Activated naive CD8-positive, alpha-beta T cell (primary cell): ENCODE measurements around the gene EPB42.
"Not testable (repeated sequence)": the region's sequence is repeated elsewhere in the genome, so short reads cannot be mapped to it uniquely, and the experiment has no call there.

Experiments used
- H3K27ac Mint-ChIP-seq: one replicate; pipeline ENCODE4 v1.8.0; 2021; ENCODE audit warnings: mixed read lengths
- H3K27me3 Mint-ChIP-seq: one replicate; pipeline ENCODE4 v1.8.0; 2021; ENCODE audit warnings: mixed read lengths
- H3K36me3 Mint-ChIP-seq: one replicate; pipeline ENCODE4 v1.8.0; 2021; ENCODE audit warnings: mixed read lengths
- H3K4me1 Mint-ChIP-seq: one replicate; pipeline ENCODE4 v1.8.0; 2021; ENCODE audit warnings: low read depth, mixed read lengths
- H3K4me3 Mint-ChIP-seq: one replicate; pipeline ENCODE4 v1.8.0; 2021; ENCODE audit warnings: mild to moderate bottlenecking, mixed read lengths
- H3K9me3 Mint-ChIP-seq: one replicate; pipeline ENCODE4 v1.8.0; 2021; ENCODE audit warnings: low read depth, mixed read lengths

The EPB42 gene

DNA sequence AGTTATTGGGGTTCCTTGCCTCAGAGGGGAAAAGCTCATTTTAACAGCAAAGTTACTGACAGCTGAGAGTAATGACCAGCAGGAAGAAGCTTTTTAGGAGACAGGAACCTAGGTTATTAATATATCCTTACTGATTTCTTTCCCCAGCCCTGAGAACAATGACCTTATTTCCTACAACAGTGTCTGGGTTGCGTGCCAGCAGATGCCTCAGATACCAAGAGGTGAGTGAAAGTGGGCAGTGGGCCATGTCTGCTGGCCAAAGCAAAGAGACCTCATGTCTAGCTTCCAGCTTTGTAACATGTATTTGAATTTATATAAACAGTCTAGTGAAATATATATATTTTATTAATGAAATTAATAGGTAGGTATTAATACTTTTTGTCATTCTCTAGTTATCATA, 30.6 kb downstream of the EPB42 start:
- peaks cover 8% of the 10 kb centered on the region for H3K36me3 Mint-ChIP-seq

GRCh38 chr15:43189296-43189695, 31.5 kb downstream of the EPB42 start:
- peaks cover 28% of the 10 kb centered on the region for H3K4me1 Mint-ChIP-seq
- H3K9me3 Mint-ChIP-seq: no peaks in the 10 kb centered on the region
- no peak overlapping the region for H3K4me3 Mint-ChIP-seq

More for the DNA sequence above, 30.6 kb downstream of the EPB42 start:
- Mint-ChIP-seq H3K27me3 (no peaks in the 10 kb centered on the region), H3K9me3 (no peaks in the 10 kb centered on the region), H3K4me1 (peaks cover 28% of the 10 kb centered on the region), H3K4me3 (no peak overlapping the region), H3K27ac (no peak overlapping the region)

DNA sequence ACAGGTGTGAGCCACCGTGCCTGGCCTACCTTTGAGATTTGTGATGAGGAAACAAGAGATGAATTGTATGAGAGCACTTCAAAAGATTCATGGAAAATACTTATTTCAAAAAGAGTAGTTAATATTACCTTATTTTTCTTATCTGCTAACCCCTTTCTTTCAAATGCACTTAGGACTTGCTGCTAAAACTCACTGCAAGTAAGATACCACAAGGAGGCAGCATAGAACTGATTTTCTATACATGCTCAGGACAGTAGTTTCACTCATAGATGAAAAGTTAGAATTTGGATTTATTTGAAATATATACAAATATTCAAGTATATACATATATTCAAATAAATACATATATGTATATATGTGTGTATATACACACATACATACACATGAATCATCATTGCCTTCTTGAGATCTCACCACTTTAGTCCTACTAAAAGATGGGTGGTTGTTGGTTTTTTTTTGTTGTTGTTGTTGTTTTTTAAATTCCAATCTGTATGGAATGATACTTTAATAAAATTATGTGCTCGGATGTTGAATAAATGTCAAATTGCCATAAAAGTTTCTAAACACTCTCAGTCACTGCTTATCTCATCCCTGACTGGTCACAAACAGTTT, 33.2 kb downstream of the EPB42 start:
- H3K9me3 Mint-ChIP-seq: no peaks in the 10 kb centered on the region
- no peak overlapping the region for H3K27ac Mint-ChIP-seq
- H3K4me3 Mint-ChIP-seq: peak overlapping the region; percentile 80
- H3K4me1 Mint-ChIP-seq: peaks cover 30% of the 10 kb centered on the region
- H3K27me3 Mint-ChIP-seq: no peaks in the 10 kb centered on the region
- peaks cover 7% of the 10 kb centered on the region for H3K36me3 Mint-ChIP-seq

More at GRCh38 chr15:43189296-43189695, 31.5 kb downstream of the EPB42 start:
- peaks cover 7% of the 10 kb centered on the region for H3K36me3 Mint-ChIP-seq
- H3K27me3 Mint-ChIP-seq: no peaks in the 10 kb centered on the region
- peak overlapping the region; percentile 29 for H3K27ac Mint-ChIP-seq

GRCh38 chr15:43186003-43186353, 34.8 kb downstream of the EPB42 start:
- H3K36me3 Mint-ChIP-seq: peaks cover 7% of the 10 kb centered on the region
- peak overlapping the region; percentile 94 for H3K4me3 Mint-ChIP-seq
- H3K27ac Mint-ChIP-seq: peak overlapping the region; percentile 92
- no peaks in the 10 kb centered on the region for H3K9me3 Mint-ChIP-seq
- H3K27me3 Mint-ChIP-seq: no peaks in the 10 kb centered on the region
- H3K4me1 Mint-ChIP-seq: peaks cover 30% of the 10 kb centered on the region

GRCh38 chr15:43185157-43186002, 35.4 kb downstream of the EPB42 start, which contains the start of gene CCNDBP1:
TSS of gene CCNDBP1 (plus strand) at chr15:43185403. CDS start at chr15:43185499, 96 bp downstream.
- Mint-ChIP-seq H3K4me3 (peak within 1 kb of the TSS; percentile 94), H3K27me3 (no peaks in the 10 kb centered on the region), H3K4me1 (peaks cover 30% of the 10 kb centered on the region), H3K9me3 (no peaks in the 10 kb centered on the region), H3K36me3 (peaks cover 5% of the 10 kb centered on the region), H3K27ac (peak within 1 kb of the TSS; percentile 92)

- Mint-ChIP-seq H3K4me1 (peaks cover 29% of the 10 kb centered on the region), H3K27ac (peak overlapping the region; percentile 89), H3K9me3 (no peaks in the 10 kb centered on the region), H3K36me3 (peaks cover 4% of the 10 kb centered on the region), H3K27me3 (no peaks in the 10 kb centered on the region), H3K4me3 (peak overlapping the region; percentile 94)
Observed at GRCh38 chr15:43184407-43185124, 36.3 kb downstream of the EPB42 start.

DNA sequence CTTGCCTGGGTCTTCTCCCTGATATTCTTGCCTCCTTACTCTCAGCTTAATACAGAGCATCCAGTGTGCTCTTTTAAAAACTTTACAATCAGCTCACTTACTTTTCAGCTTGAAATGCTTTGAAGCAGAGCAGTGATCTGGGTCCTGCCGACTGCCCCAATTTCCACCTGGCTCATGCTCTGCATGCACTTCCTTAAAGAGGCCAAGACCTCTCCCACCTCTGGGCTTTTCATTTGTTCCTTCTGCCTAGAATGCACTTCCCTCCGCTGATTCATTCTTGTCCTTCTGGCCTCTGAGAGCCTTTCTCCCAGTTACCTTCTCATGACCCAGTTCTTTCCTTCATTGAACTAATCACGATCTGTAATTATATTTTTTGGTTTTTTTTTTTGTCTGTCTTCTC, 37.5 kb downstream of the EPB42 start:
- peak overlapping the region; percentile 56 for H3K27ac Mint-ChIP-seq
- no peaks in the 10 kb centered on the region for H3K9me3 Mint-ChIP-seq
- H3K27me3 Mint-ChIP-seq: no peaks in the 10 kb centered on the region
- no peak overlapping the region for H3K4me3 Mint-ChIP-seq
- no peaks in the 10 kb centered on the region for H3K36me3 Mint-ChIP-seq
- H3K4me1 Mint-ChIP-seq: peaks cover 21% of the 10 kb centered on the region

DNA sequence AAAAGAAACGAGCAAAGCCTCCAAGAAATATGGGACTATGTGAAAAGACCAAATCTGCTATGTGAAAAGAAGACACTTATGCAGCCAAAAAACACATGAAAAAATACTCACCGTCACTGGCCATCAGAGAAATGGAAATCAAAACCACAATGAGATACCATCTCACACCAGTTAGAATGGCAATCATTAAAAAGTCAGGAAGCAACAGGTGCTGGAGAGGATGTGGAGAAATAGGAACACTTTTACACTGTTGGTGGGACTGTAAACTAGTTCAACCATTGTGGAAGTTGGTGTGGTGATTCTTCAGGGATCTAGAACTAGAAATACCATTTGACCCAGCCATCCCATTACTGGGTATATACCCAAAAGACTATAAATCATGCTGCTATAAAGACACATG, 43.7 kb downstream of the EPB42 start:
- not testable (repeated sequence) for H3K4me3 Mint-ChIP-seq, H3K9me3 Mint-ChIP-seq, H3K27ac Mint-ChIP-seq, H3K4me1 Mint-ChIP-seq, H3K27me3 Mint-ChIP-seq
- H3K36me3 Mint-ChIP-seq: peaks cover 12% of the 10 kb centered on the region

GRCh38 chr15:43175656-43176309, 45.0 kb downstream of the EPB42 start:
- H3K9me3 Mint-ChIP-seq, H3K27me3 Mint-ChIP-seq, H3K4me1 Mint-ChIP-seq, H3K27ac Mint-ChIP-seq, H3K4me3 Mint-ChIP-seq: not testable (repeated sequence)
- peaks cover 12% of the 10 kb centered on the region for H3K36me3 Mint-ChIP-seq

GRCh38 chr15:43169888-43170287, 50.9 kb downstream of the EPB42 start:
- H3K4me1 Mint-ChIP-seq: no peaks in the 10 kb centered on the region
- no peaks in the 10 kb centered on the region for H3K9me3 Mint-ChIP-seq
- no peak overlapping the region for H3K4me3 Mint-ChIP-seq
- no peaks in the 10 kb centered on the region for H3K27me3 Mint-ChIP-seq
- H3K36me3 Mint-ChIP-seq: peaks cover 18% of the 10 kb centered on the region
- no peak overlapping the region for H3K27ac Mint-ChIP-seq

DNA sequence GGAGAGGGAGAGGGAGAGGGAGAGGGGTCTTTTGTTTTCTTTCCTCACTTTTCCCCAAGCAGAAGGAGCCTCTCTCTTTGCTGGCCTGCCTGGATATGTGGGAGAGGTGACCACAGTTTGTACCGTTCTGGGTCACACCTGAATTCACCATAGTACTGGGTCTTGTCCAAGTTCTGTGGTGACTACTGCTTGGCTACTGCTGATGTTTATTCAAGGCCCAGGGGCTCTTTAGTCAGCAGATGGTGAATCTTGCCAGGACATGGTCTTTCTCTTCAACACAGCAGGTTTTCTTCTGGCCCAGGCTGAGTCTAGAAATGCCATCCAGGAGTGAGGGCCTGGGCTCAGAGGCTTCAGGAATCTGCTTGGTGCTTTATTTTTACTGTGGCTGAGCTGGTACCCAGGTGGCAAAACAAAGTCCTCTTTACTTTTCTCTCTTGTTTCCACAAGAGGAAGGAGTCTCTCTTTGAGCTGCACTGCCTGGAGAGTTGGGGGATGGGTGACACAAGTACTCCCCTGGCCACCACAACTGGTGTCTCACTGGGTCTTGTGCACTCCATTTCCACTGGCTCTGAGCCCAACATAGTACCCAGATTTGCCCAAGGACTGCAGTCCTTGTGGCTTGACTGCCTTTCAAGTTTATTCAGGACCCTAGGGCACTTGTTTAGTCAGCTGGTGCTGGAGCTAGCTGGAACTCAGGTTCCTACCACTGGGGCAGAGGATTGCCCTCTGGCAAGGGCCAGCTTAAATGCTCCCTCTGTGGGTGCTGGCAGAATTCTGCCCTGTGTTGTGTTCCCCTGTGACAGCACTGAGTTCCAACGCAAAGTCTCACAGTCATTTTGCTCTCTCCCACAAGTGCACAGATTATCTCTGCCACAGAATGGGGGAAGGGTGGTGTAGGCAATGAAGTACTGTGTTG, 52.4 kb downstream of the EPB42 start:
- no peaks in the 10 kb centered on the region for H3K4me1 Mint-ChIP-seq
- no peaks in the 10 kb centered on the region for H3K9me3 Mint-ChIP-seq
- no peak overlapping the region for H3K4me3 Mint-ChIP-seq
- peaks cover 20% of the 10 kb centered on the region for H3K36me3 Mint-ChIP-seq
- no peaks in the 10 kb centered on the region for H3K27me3 Mint-ChIP-seq
- no peak overlapping the region for H3K27ac Mint-ChIP-seq

- peaks cover 15% of the 10 kb centered on the region for H3K36me3 Mint-ChIP-seq
- not testable (repeated sequence) for H3K4me1 Mint-ChIP-seq, H3K27me3 Mint-ChIP-seq, H3K27ac Mint-ChIP-seq, H3K4me3 Mint-ChIP-seq, H3K9me3 Mint-ChIP-seq
Observed at GRCh38 chr15:43167261-43167660, 53.6 kb downstream of the EPB42 start.

DNA sequence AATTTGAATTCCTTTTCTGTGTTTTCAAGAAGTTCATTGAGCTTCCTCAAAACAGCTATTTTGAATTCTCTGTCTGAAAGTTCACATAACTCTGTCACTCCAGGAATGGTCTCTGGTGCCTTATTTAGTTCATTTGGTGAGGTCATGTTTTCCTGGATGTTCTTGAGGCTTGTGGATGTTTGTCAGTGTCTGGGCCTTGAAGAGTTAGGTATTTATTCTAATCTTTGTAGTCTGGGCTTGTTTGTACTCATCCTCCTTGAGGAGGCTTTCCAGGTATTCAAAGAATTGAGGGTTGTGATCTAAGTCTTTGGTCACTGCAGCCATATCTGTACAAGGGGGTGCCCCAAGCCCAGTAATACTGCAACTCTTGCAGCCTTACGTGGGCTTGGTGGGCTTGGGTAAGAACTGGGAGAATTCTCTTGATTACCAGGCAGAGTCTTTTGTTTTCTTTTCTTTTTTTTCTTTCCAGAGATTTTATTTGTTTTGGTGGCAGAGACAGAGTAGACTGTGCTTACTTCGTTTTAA, 55.0 kb downstream of the EPB42 start:
- Mint-ChIP-seq H3K9me3 (no peaks in the 10 kb centered on the region), H3K27me3 (no peaks in the 10 kb centered on the region), H3K36me3 (peaks cover 15% of the 10 kb centered on the region), H3K4me3 (no peak overlapping the region), H3K27ac (no peak overlapping the region), H3K4me1 (no peaks in the 10 kb centered on the region)

DNA sequence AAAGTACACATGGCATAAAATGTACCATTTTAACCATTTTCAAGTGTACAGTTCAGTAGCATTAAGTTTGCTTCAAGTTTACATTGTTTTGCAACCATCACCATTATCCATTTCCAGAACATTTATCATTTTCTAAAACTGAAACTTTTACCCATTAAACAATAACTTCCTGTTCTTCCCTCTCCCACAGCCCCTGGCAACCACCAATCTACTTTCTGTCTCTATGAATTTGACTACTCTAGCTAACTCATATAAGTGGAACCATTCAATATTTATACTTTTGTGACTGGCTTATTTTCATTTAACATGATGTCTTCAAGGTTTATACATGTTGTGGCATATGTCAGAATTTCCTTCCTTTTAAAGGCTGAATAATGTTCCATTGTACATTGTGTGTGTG, 67.5 kb downstream of the EPB42 start:
- H3K36me3 Mint-ChIP-seq: peaks cover 21% of the 10 kb centered on the region
- H3K4me1 Mint-ChIP-seq: peaks cover 13% of the 10 kb centered on the region
- H3K4me3 Mint-ChIP-seq: no peak overlapping the region
- H3K27me3 Mint-ChIP-seq: no peaks in the 10 kb centered on the region
- H3K27ac Mint-ChIP-seq: no peak overlapping the region
- H3K9me3 Mint-ChIP-seq: no peaks in the 10 kb centered on the region
